HFF-Myc (cell line): ENCODE data around the gene LRFN2.

Source experiments
- DNase-seq: peaks from one replicate; pipeline ENCODE4 v3.0.0-alpha.2; 2011; ENCODE audit warnings: low read depth; ENCODE audit errors: extremely low read depth
- H3K4me3 ChIP-seq: replicated peaks from 2 replicates; pipeline ENCODE4 v1.5.1; 2011; ENCODE audit warnings: low read depth, mild to moderate bottlenecking, control low read depth, low read length
- CTCF ChIP-seq: IDR thresholded peaks from 2 replicates; pipeline ENCODE4 v1.5.1; 2012; ENCODE audit warnings: mild to moderate bottlenecking, low read depth, low read length, control low read depth; ENCODE audit errors: missing control alignments

LRFN2 gene

DNA sequence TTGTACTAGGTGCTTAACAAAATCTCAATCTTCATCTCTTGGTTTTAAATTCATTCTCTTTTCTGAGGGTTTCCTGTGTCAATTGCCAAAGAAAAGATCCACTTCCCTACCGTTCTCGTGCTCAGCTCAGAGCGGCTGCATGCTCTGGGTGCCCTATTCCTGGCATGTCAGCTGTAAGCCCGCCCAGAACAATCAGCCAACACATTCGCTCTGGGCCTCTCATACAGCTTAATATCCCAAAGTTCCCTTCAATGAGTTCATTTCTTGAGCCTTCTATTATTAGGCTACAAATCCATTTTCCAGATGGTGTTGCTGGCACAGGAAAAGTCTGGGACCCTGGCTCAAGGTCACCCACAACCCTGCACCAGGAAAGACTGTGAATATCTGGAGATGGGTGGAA, 24.3 kb upstream of the LRFN2 start:
- no peak for TF ChIP-seq CTCF
- H3K4me3 ChIP-seq = no peak overlapping the region
- DNase-seq = no peak

GRCh38 chr6:40610229-40610628, 23.1 kb upstream of the LRFN2 start:
- no peak for TF ChIP-seq CTCF
- no peak overlapping the region for H3K4me3 ChIP-seq
- no peak for DNase-seq

GRCh38 chr6:40606981-40607380, 19.8 kb upstream of the LRFN2 start:
- TF ChIP-seq CTCF = no peak
- no peak overlapping the region for H3K4me3 ChIP-seq
- DNase-seq = no peak

- no peak for DNase-seq
- no peak for TF ChIP-seq CTCF
- no peak overlapping the region for H3K4me3 ChIP-seq
Observed at GRCh38 chr6:40606526-40606925, 19.4 kb upstream of the LRFN2 start.

DNA sequence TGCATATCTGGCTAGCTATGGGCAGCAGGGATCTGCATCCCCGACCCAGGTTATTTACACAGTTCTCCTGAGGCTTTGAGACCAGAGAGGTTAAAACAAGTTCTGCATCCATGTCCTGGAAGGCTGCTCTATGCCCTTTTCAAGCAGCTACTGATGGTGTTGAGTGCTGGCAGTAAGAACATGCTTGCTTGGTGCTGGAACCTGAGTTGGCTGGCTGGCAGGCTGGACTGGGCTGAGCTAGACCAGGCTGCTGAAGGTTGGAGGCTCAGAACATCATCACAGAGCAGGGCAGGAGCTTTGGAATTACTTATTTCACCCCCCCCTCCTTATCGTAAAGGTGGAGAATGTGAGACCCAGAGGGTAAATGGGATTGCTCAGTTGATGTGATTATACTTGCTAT, 16.9 kb upstream of the LRFN2 start:
- no peak for DNase-seq
- no peak for TF ChIP-seq CTCF
- H3K4me3 ChIP-seq = no peak overlapping the region

- DNase-seq = no peak
- H3K4me3 ChIP-seq = no peak overlapping the region
- TF ChIP-seq CTCF = no peak
Observed at GRCh38 chr6:40599555-40599954, 12.4 kb upstream of the LRFN2 start.

- no peak overlapping the region for H3K4me3 ChIP-seq
- no peak for DNase-seq
- TF ChIP-seq CTCF = no peak
Observed at GRCh38 chr6:40598516-40598915, 11.4 kb upstream of the LRFN2 start.
